ENCODE results near the gene PRTFDC1.
A peak's percentile ranks its signal among the peaks of the same experiment; 100 is the strongest.

Gene PRTFDC1, protein sequence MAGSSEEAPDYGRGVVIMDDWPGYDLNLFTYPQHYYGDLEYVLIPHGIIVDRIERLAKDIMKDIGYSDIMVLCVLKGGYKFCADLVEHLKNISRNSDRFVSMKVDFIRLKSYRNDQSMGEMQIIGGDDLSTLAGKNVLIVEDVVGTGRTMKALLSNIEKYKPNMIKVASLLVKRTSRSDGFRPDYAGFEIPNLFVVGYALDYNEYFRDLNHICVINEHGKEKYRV

DNA sequence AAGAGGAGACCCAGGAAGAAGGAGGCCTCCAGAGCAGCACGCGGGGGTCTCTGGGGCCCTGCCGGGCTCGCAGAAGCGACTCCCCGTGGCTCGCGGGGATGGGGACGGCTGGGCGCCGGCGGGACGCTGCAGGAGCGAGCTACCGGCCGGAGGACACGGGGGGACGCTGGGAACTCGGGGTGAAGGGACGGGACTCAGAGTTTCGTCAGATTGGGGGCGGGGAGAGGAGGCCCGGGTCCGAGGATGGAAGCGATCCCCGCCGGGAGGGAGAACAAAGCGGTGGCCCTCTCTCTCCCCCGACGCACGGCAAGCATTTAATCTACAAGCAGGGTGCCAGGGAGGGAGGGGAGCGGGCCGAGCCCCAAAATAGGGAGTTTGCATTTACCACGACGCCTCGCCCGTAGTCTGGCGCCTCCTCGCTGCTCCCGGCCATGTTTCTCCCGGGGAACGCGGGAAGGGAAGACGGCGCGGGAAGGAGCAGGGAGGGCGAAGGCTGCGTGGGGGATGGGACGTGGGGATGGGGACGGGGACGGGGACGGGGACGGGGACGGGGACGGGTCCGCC lies at the start of gene PRTFDC1:
PRTFDC1 (minus strand) TSS at position 464 of the 564 bp plus-strand sequence; CDS start at position 433, 31 bp downstream.
- TF ChIP-seq, protein P1, sequence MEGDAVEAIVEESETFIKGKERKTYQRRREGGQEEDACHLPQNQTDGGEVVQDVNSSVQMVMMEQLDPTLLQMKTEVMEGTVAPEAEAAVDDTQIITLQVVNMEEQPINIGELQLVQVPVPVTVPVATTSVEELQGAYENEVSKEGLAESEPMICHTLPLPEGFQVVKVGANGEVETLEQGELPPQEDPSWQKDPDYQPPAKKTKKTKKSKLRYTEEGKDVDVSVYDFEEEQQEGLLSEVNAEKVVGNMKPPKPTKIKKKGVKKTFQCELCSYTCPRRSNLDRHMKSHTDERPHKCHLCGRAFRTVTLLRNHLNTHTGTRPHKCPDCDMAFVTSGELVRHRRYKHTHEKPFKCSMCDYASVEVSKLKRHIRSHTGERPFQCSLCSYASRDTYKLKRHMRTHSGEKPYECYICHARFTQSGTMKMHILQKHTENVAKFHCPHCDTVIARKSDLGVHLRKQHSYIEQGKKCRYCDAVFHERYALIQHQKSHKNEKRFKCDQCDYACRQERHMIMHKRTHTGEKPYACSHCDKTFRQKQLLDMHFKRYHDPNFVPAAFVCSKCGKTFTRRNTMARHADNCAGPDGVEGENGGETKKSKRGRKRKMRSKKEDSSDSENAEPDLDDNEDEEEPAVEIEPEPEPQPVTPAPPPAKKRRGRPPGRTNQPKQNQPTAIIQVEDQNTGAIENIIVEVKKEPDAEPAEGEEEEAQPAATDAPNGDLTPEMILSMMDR (IDR thresholded peaks at IDR 0.05): no peak

DNA sequence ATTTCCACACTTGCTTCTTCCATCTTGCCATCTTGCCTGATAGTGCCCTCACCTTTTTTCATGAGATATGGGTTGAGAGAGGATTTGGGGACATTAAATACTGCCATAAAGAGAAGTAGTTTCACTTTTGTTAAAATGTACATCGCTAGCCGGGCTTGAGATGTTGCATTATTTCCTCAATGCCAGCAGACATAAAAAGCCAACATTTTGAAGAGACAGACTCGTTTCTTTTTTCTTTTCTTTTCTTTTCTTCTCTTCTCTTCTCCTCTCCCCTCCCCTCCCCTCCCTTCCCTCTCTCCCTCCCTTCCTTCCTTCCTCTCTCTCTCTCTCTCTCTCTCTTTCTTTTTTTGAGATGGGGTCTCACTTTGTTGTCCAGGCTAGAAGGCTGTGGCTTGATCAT lies 45.6 kb upstream of the PRTFDC1 start:
- TF ChIP-seq, protein P1 (IDR thresholded peaks at IDR 0.05): no peak

DNA sequence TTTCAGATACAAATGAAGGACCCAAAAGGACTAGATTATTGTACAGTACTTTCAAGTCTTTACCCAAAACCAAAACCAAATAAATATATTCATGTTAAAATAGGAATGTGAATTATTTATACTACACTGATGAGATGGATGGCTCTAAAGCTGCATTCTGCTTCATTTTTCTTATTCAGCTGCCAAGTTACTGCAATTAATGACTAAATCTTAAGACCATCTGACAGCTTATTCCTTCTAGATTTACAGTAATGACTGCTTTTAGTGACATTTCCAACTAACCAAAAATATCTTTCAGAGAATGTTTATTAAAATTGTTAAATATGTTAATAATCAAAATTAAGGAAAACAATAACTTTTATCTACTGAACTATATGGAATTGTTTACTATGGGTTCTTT lies 42.7 kb upstream of the PRTFDC1 start:
- TF ChIP-seq, protein P1 (IDR thresholded peaks at IDR 0.05): no peak

DNA sequence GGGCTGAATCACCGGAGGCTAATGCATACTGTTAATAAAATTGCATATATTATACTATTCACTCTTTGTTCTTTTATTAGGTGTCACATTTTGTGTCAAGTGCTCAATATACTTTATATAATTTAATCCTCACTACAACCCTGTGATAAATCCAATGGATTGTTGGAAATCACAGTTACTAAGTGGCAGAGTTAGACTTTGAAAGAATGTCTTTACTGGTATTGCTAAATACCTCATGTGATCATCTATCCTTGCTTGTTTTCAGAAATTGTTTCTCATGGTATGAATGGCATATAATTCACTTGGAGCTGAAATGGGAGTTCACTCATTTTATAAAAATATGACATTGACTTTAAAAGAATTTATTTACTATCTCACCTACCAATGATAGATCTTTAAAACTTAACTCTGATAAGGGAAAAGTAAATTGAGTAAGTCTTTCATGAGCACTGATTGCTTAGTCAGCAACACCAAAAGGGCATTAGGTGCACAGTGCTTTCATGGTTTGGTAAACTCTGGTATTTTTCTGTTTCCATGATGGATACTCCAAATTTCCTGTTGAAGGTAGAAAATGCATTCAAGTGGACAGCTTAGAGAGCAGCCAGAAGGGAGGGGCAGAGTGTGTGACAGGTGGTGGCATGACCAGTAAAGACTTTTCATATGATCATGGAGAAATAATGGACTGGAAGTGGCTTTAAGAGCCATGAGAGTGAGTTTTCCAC lies 41.0 kb upstream of the PRTFDC1 start:
- TF ChIP-seq, protein P1 (IDR thresholded peaks at IDR 0.05): no peak

DNA sequence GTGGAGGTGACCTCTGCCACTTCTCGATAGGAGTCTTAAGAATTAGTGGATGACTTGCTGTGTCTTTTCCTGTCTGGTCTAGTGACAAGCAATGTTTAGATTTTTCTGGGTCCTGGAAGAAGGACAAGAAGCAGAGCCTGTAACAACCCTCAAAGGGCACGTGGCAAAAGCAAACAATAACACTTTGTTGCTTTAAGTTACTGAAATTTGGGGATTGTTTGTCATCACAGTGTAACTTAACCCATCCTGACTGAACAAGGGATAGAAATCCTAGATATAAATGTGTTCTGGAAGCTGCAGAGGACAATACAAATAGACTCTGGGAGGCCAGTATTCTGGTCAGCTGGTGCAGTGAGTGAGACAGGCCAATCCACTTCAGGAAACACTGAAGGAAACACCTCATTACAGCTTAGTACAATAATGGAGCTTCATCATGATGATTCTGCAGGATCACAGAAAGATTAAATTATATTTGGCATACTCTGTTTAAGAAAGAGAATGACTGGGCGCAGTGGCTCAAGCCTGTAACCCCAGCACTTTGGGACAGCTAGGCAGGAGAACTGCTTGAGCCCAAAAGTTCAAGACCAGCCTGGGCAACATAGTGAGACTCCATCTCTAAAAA lies 40.2 kb upstream of the PRTFDC1 start:
- TF ChIP-seq, protein P1 (IDR thresholded peaks at IDR 0.05): no peak

DNA sequence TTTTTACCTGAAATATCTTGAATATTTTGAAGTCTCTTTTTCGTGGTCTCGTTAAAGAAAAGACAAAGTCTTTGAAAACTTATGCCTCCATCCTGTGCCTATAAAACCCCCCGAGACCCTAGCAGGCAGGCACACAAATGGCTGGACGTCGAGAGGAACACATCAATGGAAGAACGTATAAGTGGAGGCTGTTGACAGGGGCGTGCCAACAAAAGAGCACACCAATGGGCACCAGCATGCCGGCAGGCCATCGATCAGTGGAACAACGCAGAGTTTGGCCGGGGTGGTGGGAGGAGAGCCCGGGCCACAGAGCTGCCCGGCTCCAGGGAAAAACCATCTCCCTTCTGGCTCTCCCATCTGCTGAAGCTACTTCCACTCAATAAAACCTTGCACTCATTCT lies 38.9 kb upstream of the PRTFDC1 start:
- TF ChIP-seq, protein P1 (IDR thresholded peaks at IDR 0.05): no peak

DNA sequence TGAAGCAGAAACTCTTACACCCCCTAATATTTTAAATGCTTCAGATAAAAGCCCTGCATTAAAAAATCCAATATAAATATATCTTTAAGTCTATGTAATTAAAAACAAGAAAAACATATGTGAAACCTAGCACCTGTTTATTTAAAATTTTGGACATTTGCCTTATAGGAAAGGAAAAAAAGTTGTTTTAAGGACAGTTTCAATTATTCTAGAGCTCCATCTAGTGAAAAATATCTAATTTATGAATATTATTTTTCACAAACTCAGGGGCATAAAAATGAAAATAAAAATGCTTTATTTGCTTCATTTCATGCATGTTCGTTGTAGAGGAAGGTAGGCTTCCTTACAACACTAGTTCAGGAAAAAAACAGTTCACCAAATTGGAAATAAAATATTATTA lies 37.5 kb upstream of the PRTFDC1 start:
- TF ChIP-seq, protein P1 (IDR thresholded peaks at IDR 0.05): peak; percentile 28; the same call in 1 of the 2 replicates

Measured in LNCAP (cell line).